ENCODE data around the gene GLRA2. TPM values are rescaled to one million over a fixed set of nuclear protein-coding genes. Genes with fewer than 3 reads are reported as not detected.
"Not testable (repeated sequence)": the region's sequence is repeated elsewhere in the genome, so short reads cannot be mapped to it uniquely, and the experiment has no call there.

Gene GLRA2
- total and polyA plus RNA-seq, 2 donors, result 1.6 TPM; not detected in 1

GRCh38 chrX:14546190-14546589 is 16.9 kb downstream of the GLRA2 start:
- no peak for DNase-seq (ENCODE audit: extremely low spot score)
- 72% methylated on average over 4 of the region's 4 CpGs for WGBS
- no peaks in the 10 kb centered on the region for H3K36me3 ChIP-seq (ENCODE audit: insufficient read depth)

GRCh38 chrX:14554131-14554715 is 24.9 kb downstream of the GLRA2 start:
- DNase-seq (ENCODE audit: extremely low spot score), result no peak
- no peak overlapping the region for H3K4me3 ChIP-seq (ENCODE audit: low read depth, low read length)
- no peaks in the 10 kb centered on the region for H3K36me3 ChIP-seq (ENCODE audit: insufficient read depth)
- WGBS, result 17% methylated on average over 3 of the region's 3 CpGs
- no peaks in the 10 kb centered on the region for H3K4me1 ChIP-seq (ENCODE audit: insufficient read depth)
- H3K27ac ChIP-seq (ENCODE audit: low read depth), result no peak overlapping the region

More at GRCh38 chrX:14546190-14546589, 16.9 kb downstream of the GLRA2 start:
- Histone ChIP-seq H3K4me1 (ENCODE audit: insufficient read depth) (no peaks in the 10 kb centered on the region), H3K27ac (ENCODE audit: low read depth) (no peak overlapping the region), H3K4me3 (ENCODE audit: low read depth, low read length) (no peak overlapping the region)

GRCh38 chrX:14564058-14564457 is 34.7 kb downstream of the GLRA2 start:
- Histone ChIP-seq H3K36me3 (ENCODE audit: insufficient read depth) (no peaks in the 10 kb centered on the region), H3K4me1 (ENCODE audit: insufficient read depth) (no peaks in the 10 kb centered on the region), H3K4me3 (ENCODE audit: low read depth, low read length) (no peak overlapping the region), H3K27ac (ENCODE audit: low read depth) (no peak overlapping the region)
- DNase-seq (ENCODE audit: extremely low spot score), result no peak
- WGBS, result 88% methylated on average over 2 of the region's 2 CpGs

DNA sequence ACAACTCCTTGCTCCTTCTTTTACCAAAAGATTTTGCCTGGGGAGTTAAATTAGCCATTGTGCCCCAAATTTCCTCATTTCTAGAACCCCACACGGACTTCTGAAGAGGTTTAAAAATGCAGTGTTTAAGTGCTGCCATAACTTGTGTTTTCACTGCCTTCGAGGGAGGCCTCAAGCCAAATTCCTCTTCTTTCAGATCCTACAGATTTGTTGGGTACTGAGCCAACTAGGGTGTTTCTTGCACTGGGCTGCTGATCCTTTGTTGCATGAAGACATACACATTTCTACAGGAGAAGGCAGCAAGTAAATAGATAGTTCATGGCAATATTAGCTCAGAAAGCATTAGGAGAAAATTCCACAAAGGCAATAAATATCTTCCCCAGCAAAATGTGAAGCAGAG is 43.8 kb downstream of the GLRA2 start:
- Histone ChIP-seq H3K36me3 (ENCODE audit: insufficient read depth) (no peaks in the 10 kb centered on the region), H3K27ac (ENCODE audit: low read depth) (no peak overlapping the region), H3K4me1 (ENCODE audit: insufficient read depth) (no peaks in the 10 kb centered on the region), H3K4me3 (ENCODE audit: low read depth, low read length) (no peak overlapping the region)
- no peak for DNase-seq (ENCODE audit: extremely low spot score)
- WGBS, result 14% methylated on average over 2 of the region's 2 CpGs

- WGBS, result 95% methylated on average over 8 of the region's 8 CpGs
- Histone ChIP-seq H3K36me3 (ENCODE audit: insufficient read depth) (no peaks in the 10 kb centered on the region), H3K27ac (ENCODE audit: low read depth) (no peak overlapping the region), H3K4me3 (ENCODE audit: low read depth, low read length) (no peak overlapping the region), H3K4me1 (ENCODE audit: insufficient read depth) (no peaks in the 10 kb centered on the region)
- DNase-seq (ENCODE audit: extremely low spot score), result no peak
Observed at GRCh38 chrX:14581081-14581480, 51.7 kb downstream of the GLRA2 start.

DNA sequence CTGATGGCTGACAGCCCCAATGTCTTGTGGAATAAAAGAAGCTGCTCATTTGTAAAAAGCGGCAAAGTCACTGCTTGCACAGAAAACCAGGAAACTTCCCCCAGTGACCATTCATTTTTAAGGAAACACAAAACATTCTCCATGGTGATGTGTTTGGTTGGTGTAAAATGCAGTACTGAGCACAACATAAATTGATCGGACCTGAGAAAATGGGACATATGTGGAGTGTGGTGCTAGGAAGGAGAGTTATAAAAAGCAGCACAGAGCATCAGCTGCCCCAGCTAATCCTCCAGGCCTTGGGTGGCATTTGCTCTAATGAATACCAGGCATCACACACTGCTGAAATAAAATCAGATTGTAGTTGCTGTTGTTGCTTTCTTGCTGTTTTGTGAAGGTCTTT is 55.2 kb downstream of the GLRA2 start:
- Histone ChIP-seq H3K27ac (ENCODE audit: low read depth) (no peak overlapping the region), H3K4me1 (ENCODE audit: insufficient read depth) (no peaks in the 10 kb centered on the region), H3K36me3 (ENCODE audit: insufficient read depth) (no peaks in the 10 kb centered on the region), H3K4me3 (ENCODE audit: low read depth, low read length) (no peak overlapping the region)
- 76% methylated on average over 2 of the region's 2 CpGs for WGBS
- no peak for DNase-seq (ENCODE audit: extremely low spot score)

- H3K36me3 ChIP-seq (ENCODE audit: insufficient read depth), result no peaks in the 10 kb centered on the region
- no peak overlapping the region for H3K4me3 ChIP-seq (ENCODE audit: low read depth, low read length)
- no peak for DNase-seq (ENCODE audit: extremely low spot score)
- WGBS, result 87% methylated on average over 2 of the region's 2 CpGs
- H3K4me1 ChIP-seq (ENCODE audit: insufficient read depth), result no peaks in the 10 kb centered on the region
- no peak overlapping the region for H3K27ac ChIP-seq (ENCODE audit: low read depth)
Observed at GRCh38 chrX:14590216-14590615, 60.9 kb downstream of the GLRA2 start.

- Histone ChIP-seq H3K4me3 (ENCODE audit: low read depth, low read length) (no peak overlapping the region), H3K27ac (ENCODE audit: low read depth) (no peak overlapping the region), H3K36me3 (ENCODE audit: insufficient read depth) (no peaks in the 10 kb centered on the region), H3K4me1 (ENCODE audit: insufficient read depth) (no peaks in the 10 kb centered on the region)
- no peak for DNase-seq (ENCODE audit: extremely low spot score)
- WGBS, result 89% methylated on average over 7 of the region's 7 CpGs
Observed at GRCh38 chrX:14590693-14591424, 61.5 kb downstream of the GLRA2 start.

DNA sequence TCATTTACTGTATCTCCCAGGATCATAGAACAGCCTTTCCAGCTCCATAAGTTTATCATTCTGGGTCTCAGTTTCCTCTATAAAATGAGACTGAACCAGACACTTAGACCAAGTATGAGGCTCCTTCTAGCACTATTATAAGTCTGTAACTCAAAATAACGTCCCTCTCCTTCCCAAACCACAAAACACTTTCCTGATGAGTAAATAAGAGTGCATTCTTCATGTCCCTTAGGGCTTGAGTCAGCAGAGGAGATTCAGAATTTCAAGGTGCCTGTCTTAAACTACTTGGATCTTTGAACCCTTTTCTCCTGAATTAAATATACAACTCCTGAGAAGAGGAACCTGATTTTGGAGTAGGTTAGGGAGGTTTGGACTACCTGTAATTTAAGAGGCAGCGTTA is 62.6 kb downstream of the GLRA2 start:
- WGBS, result 77% methylated on average over 2 of the region's 2 CpGs

GRCh38 chrX:14594521-14594920 is 65.2 kb downstream of the GLRA2 start:
- no peaks in the 10 kb centered on the region for H3K4me1 ChIP-seq (ENCODE audit: insufficient read depth)
- DNase-seq (ENCODE audit: extremely low spot score), result no peak
- H3K27ac ChIP-seq (ENCODE audit: low read depth), result no peak overlapping the region
- H3K36me3 ChIP-seq (ENCODE audit: insufficient read depth), result no peaks in the 10 kb centered on the region
- no peak overlapping the region for H3K4me3 ChIP-seq (ENCODE audit: low read depth, low read length)

More for the DNA sequence above, 62.6 kb downstream of the GLRA2 start:
- Histone ChIP-seq H3K4me3 (ENCODE audit: low read depth, low read length) (no peak overlapping the region), H3K36me3 (ENCODE audit: insufficient read depth) (no peaks in the 10 kb centered on the region), H3K4me1 (ENCODE audit: insufficient read depth) (no peaks in the 10 kb centered on the region), H3K27ac (ENCODE audit: low read depth) (no peak overlapping the region)
- no peak for DNase-seq (ENCODE audit: extremely low spot score)

DNA sequence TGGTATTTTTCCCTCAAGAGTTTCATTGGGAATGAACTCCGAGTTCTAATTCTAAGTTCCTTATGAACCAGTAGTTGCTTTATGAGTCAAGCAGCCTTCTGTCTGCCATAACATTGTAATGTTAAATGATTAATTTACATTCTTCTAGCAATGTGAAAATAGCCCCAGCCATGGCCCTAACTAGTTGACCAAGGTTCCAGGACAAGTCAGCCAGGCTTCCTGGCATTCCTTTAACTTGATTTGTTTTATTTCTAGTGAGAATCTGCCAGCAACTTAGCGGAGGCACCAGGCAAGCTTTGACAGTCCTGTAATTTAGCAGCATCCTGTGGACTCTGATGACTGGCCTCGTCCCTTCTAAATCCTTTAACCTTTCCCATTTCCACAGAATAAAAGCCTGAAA is 69.0 kb downstream of the GLRA2 start:
- no peak overlapping the region for H3K4me3 ChIP-seq (ENCODE audit: low read depth, low read length)
- DNase-seq (ENCODE audit: extremely low spot score), result no peak
- 38% methylated on average over 3 of the region's 3 CpGs for WGBS
- no peaks in the 10 kb centered on the region for H3K4me1 ChIP-seq (ENCODE audit: insufficient read depth)
- H3K27ac ChIP-seq (ENCODE audit: low read depth), result no peak overlapping the region
- no peaks in the 10 kb centered on the region for H3K36me3 ChIP-seq (ENCODE audit: insufficient read depth)

DNA sequence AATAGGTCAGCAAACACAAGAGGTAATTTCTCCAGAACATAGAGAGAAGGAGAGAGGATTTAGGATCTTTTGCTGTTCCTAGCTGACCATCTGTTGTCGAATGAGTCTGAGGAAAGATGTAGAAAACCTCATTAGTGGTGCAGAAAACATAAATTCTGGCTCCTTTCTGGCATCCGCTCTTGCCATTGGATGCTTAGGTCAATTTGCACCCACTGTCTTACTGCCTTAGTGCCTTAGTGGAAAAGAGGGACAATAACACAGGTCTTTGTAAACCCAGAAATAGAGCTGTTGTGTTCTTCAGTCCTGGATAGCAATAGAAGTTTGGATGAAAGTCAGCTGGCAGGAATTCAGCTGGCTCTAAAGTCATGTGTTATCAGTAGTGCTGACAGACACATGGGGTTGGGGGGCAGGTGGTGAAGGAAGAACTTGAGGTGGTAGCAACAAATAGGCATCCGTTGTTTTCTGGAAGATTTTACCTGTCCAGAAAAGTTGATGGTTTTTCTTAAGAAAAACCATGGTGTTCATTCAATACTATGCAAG is 78.2 kb downstream of the GLRA2 start:
- Histone ChIP-seq H3K36me3 (ENCODE audit: insufficient read depth) (no peaks in the 10 kb centered on the region), H3K27ac (ENCODE audit: low read depth) (no peak overlapping the region), H3K4me3 (ENCODE audit: low read depth, low read length) (no peak overlapping the region), H3K4me1 (ENCODE audit: insufficient read depth) (no peaks in the 10 kb centered on the region)
- DNase-seq (ENCODE audit: extremely low spot score), result no peak
- WGBS, result 65% methylated on average over 3 of the region's 3 CpGs

DNA sequence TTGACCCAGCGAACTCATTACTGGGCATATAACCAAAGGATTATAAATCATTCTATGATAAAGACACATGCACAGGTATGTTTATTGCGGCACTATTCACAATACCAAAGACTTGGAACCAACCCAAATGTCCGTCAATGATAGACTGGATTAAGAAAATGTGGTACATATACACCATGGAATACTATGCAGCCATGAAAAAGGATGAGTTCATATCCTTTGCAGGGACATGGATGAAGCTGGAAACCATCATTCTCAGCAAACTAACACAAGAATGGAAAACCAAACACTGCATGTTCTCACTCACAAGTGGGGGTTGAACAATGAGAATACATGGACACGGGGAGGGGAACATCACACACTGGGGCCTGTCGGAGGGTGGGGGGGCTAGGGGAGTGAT is 83.1 kb downstream of the GLRA2 start:
- not testable (repeated sequence) for H3K27ac ChIP-seq (ENCODE audit: low read depth); DNase-seq (ENCODE audit: extremely low spot score); H3K4me1 ChIP-seq (ENCODE audit: insufficient read depth); H3K36me3 ChIP-seq (ENCODE audit: insufficient read depth); H3K4me3 ChIP-seq (ENCODE audit: low read depth, low read length)
- 94% methylated on average over 5 of the region's 5 CpGs for WGBS

- H3K27ac ChIP-seq (ENCODE audit: low read depth), result no peak overlapping the region
- 38% methylated on average over 4 of the region's 4 CpGs for WGBS
- no peak overlapping the region for H3K4me3 ChIP-seq (ENCODE audit: low read depth, low read length)
- no peaks in the 10 kb centered on the region for H3K36me3 ChIP-seq (ENCODE audit: insufficient read depth)
- DNase-seq (ENCODE audit: extremely low spot score), result no peak
- H3K4me1 ChIP-seq (ENCODE audit: insufficient read depth), result no peaks in the 10 kb centered on the region
Observed at GRCh38 chrX:14616301-14616700, 87.0 kb downstream of the GLRA2 start.
